Spleen (tissue), 7 donors: ENCODE measurements around the gene ANGEL2.

Experiments
- POLR2A ChIP-seq, 3 donors: fragments of 450-650 bp; IDR thresholded peaks; one replicate each; pipeline ENCODE4 v1.5.1; 2017; ENCODE audit warnings: antibody characterized with exemption in 3 of 3, mild to moderate bottlenecking in 1 of 3
- TF ChIP-seq, protein P1 (sequence below), 11 experiments: fragments of 200-600 bp in 7 of 11; fragments of 450-650 bp in 4 of 11; sonication (generic) in 4 of 11; IDR thresholded peaks in 8 of 11; conservative IDR thresholded peaks in 3 of 11; 1 replicate in 7 of 11; 2 replicates in 4 of 11; pipeline versions ENCODE4 v1.4.0 to v1.8.0; 2016 to 2021; ENCODE audit warnings: antibody characterized with exemption in 11 of 11, inconsistent platforms in 4 of 11, mild to moderate bottlenecking in 1 of 11
- donor health status: DM: no; HTN: no; CAD: no; lungs with moderate emphysema.
- donor health status: DM: no; HTN: no; CAD: no.
- donor health status: DM: no; HTN: no; CAD: no.

DNA sequence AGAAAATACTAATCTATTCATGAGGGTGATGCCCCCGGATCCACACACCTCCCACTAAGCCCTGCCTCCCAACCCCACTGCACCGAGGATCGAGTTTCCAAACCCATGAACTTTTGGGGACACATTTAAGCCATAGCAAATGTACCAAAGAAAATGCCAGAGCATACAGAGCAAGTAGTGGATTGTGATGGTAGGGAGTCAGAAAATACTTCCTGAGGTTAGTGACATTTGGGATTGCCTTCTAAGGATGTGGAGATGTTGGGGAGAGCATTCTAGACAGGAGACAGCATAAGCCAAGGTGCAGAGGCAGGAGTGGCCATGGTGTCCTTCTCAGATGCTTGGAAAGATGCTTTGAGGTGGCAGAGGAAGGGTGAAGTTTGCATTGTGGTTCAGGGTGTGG is 32.2 kb downstream of the ANGEL2 start:
- TF ChIP-seq, protein P1, sequence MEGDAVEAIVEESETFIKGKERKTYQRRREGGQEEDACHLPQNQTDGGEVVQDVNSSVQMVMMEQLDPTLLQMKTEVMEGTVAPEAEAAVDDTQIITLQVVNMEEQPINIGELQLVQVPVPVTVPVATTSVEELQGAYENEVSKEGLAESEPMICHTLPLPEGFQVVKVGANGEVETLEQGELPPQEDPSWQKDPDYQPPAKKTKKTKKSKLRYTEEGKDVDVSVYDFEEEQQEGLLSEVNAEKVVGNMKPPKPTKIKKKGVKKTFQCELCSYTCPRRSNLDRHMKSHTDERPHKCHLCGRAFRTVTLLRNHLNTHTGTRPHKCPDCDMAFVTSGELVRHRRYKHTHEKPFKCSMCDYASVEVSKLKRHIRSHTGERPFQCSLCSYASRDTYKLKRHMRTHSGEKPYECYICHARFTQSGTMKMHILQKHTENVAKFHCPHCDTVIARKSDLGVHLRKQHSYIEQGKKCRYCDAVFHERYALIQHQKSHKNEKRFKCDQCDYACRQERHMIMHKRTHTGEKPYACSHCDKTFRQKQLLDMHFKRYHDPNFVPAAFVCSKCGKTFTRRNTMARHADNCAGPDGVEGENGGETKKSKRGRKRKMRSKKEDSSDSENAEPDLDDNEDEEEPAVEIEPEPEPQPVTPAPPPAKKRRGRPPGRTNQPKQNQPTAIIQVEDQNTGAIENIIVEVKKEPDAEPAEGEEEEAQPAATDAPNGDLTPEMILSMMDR (IDR thresholded peaks at IDR 0.05 in 8 of 11, conservative IDR thresholded peaks at IDR 0.05 in 3 of 11), result no peak
- no peak for TF ChIP-seq POLR2A (IDR thresholded peaks at IDR 0.05)
